ENCODE results near the gene ARRB1. TPM values are rescaled to one million over a fixed set of nuclear protein-coding genes. Genes with fewer than 3 reads are reported as not detected.
A peak's percentile ranks its signal among the peaks of the same experiment; 100 is the strongest.

ARRB1 gene
- total and polyA plus RNA-seq, 9 of the 15 experiments (the other 6 are each of a cell fraction or from before 2014, with no cell fraction given): 6.6 to 45.4 (median 28.5) TPM

GRCh38 chr11:75246006-75246670 is 105.3 kb downstream of the ARRB1 start:
- ATAC-seq: no peak
- in situ Hi-C loops (cut with MboI): loop anchor here (5.0 kb wide), 2 partner anchors 224 to 319 kb away; no protein-coding TSS in a partner anchor
- 11% methylated on average over 6 of the region's 7 CpGs for WGBS (ENCODE audit: insufficient coverage, low coverage, missing lambda C conversion rate)

GRCh38 chr11:75245356-75246005 is 106.0 kb downstream of the ARRB1 start:
- ATAC-seq (no peak; the same call in 2 of the 3 replicates), DNase-seq (ENCODE audit: extremely low read depth in 1 of 4, low spot score in 3 of 4) (peak in 2 of 4 experiments; percentile 38 to 48), FAIRE-seq (peak; percentile 15)
- Histone ChIP-seq H3K4me2 (ENCODE audit: insufficient read depth, low read length) (no peak overlapping the region), H3K4me3 (no peak overlapping the region), H3K27ac (ENCODE audit: extremely low read depth, low read depth, low read length) (no peak overlapping the region), H3K9me1 (ENCODE audit: control insufficient read depth, insufficient read depth, low read length) (peaks cover 4% of the 10 kb centered on the region), H3K4me1 (replicated peaks in 1 of 2; ENCODE audit: control insufficient read depth in 2 of 2, insufficient read depth in 2 of 2, low read length in 2 of 2) (peaks cover 3 to 20% of the 10 kb centered on the region in 2 experiments; a peak in 4 of 5 replicates), H3K9ac (ENCODE audit: insufficient read depth in 1 of 2, low read depth in 2 of 2, low read length in 2 of 2) (no peak overlapping the region), H3K27me3 (ENCODE audit: control insufficient read depth in 2 of 2, insufficient read depth in 2 of 2, low read length in 2 of 2) (peaks cover 21 to 32% of the 10 kb centered on the region in 2 experiments), H4K20me1 (replicated peaks; ENCODE audit: control insufficient read depth, insufficient read depth, low read length) (peaks cover 5% of the 10 kb centered on the region), H2AFZ (ENCODE audit: low read depth, low read length) (no peak overlapping the region), H3K36me3 (ENCODE audit: control insufficient read depth, insufficient read depth, low read length) (no peaks in the 10 kb centered on the region), H3K9me3 (replicated peaks; ENCODE audit: control insufficient read depth, insufficient read depth, low read depth, low read length) (no peaks in the 10 kb centered on the region), H3K79me2 (ENCODE audit: control insufficient read depth, insufficient read depth, low read length) (no peaks in the 10 kb centered on the region)
- in situ Hi-C loops (cut with MboI) (loop anchor here (5.0 kb wide), 2 partner anchors 223 to 318 kb away; no protein-coding TSS in a partner anchor), intact Hi-C loops (cut with micrococcal nuclease) (loop anchor here (5.0 to 10.0 kb wide), 2 partner anchors 38 to 541 kb away; no protein-coding TSS in a partner anchor)
- BruUV-seq (replicated peaks): no TSS peak
- ChIA-PET POLR2A (interaction anchor here (0.6 to 1.7 kb wide), 7 partner anchors 12 to 325 kb away, joined by 3 to 4 read pairs (median 3); partner anchors contain the start of gene SPCS2), CTCF (ENCODE audit: low intra/inter-chr PET ratio) (interaction anchor here (1.0 to 1.1 kb wide), 2 partner anchors 31 to 222 kb away, joined by 3 read pairs; no protein-coding TSS in a partner anchor)
- 7% methylated on average over 5 of the region's 5 CpGs for WGBS (ENCODE audit: insufficient coverage, low coverage, missing lambda C conversion rate)
- TF ChIP-seq HCFC1 (IDR thresholded peaks at IDR 0.05; ENCODE audit: low read depth, low read length) (no peak), SMAD3 (CRISPR knock-in tag; conservative IDR thresholded peaks at IDR 0.05) (no peak), ZNF3 (CRISPR knock-in tag; IDR thresholded peaks at IDR 0.05) (no peak), NRF1 (conservative IDR thresholded peaks at IDR 0.05 in 1 of 2, IDR thresholded peaks at IDR 0.05 in 1 of 2) (0 out of 4 replicates have a peak, but pooled peaks of 1 of the 2 experiments have one; percentile 12), ETV1 (tag; conservative IDR thresholded peaks at IDR 0.05; ENCODE audit: low read depth) (no peak)
- TF ChIP-seq, protein P1, sequence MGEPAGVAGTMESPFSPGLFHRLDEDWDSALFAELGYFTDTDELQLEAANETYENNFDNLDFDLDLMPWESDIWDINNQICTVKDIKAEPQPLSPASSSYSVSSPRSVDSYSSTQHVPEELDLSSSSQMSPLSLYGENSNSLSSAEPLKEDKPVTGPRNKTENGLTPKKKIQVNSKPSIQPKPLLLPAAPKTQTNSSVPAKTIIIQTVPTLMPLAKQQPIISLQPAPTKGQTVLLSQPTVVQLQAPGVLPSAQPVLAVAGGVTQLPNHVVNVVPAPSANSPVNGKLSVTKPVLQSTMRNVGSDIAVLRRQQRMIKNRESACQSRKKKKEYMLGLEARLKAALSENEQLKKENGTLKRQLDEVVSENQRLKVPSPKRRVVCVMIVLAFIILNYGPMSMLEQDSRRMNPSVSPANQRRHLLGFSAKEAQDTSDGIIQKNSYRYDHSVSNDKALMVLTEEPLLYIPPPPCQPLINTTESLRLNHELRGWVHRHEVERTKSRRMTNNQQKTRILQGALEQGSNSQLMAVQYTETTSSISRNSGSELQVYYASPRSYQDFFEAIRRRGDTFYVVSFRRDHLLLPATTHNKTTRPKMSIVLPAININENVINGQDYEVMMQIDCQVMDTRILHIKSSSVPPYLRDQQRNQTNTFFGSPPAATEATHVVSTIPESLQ (CRISPR knock-in tag; IDR thresholded peaks at IDR 0.05): no peak
- TF ChIP-seq, protein P2, sequence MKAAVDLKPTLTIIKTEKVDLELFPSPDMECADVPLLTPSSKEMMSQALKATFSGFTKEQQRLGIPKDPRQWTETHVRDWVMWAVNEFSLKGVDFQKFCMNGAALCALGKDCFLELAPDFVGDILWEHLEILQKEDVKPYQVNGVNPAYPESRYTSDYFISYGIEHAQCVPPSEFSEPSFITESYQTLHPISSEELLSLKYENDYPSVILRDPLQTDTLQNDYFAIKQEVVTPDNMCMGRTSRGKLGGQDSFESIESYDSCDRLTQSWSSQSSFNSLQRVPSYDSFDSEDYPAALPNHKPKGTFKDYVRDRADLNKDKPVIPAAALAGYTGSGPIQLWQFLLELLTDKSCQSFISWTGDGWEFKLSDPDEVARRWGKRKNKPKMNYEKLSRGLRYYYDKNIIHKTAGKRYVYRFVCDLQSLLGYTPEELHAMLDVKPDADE (conservative IDR thresholded peaks at IDR 0.05; ENCODE audit: control insufficient read depth, low read depth, low read length): no peak

More at GRCh38 chr11:75246006-75246670, 105.3 kb downstream of the ARRB1 start:
- Histone ChIP-seq H3K4me2 (ENCODE audit: insufficient read depth, low read length) (no peak overlapping the region), H3K9me3 (replicated peaks; ENCODE audit: control insufficient read depth, insufficient read depth, low read depth, low read length) (no peaks in the 10 kb centered on the region), H4K20me1 (replicated peaks; ENCODE audit: control insufficient read depth, insufficient read depth, low read length) (peaks cover 5% of the 10 kb centered on the region), H3K27me3 (ENCODE audit: control insufficient read depth in 2 of 2, insufficient read depth in 2 of 2, low read length in 2 of 2) (peaks cover 21 to 25% of the 10 kb centered on the region in 2 experiments), H3K79me2 (ENCODE audit: control insufficient read depth, insufficient read depth, low read length) (no peaks in the 10 kb centered on the region), H2AFZ (ENCODE audit: low read depth, low read length) (no peak overlapping the region), H3K4me3 (no peak overlapping the region), H3K9ac (ENCODE audit: insufficient read depth in 1 of 2, low read depth in 2 of 2, low read length in 2 of 2) (no peak overlapping the region), H3K36me3 (ENCODE audit: control insufficient read depth, insufficient read depth, low read length) (no peaks in the 10 kb centered on the region), H3K9me1 (ENCODE audit: control insufficient read depth, insufficient read depth, low read length) (peaks cover 4% of the 10 kb centered on the region), H3K4me1 (replicated peaks in 1 of 2; ENCODE audit: control insufficient read depth in 2 of 2, insufficient read depth in 2 of 2, low read length in 2 of 2) (peaks cover 3 to 14% of the 10 kb centered on the region in 2 experiments; a peak in 3 of 5 replicates), H3K27ac (ENCODE audit: extremely low read depth, low read depth, low read length) (no peak overlapping the region)
- intact Hi-C loops (cut with micrococcal nuclease): loop anchor here (5.0 to 10.0 kb wide), 2 partner anchors 39 to 541 kb away; no protein-coding TSS in a partner anchor
- POLR2A ChIA-PET: interaction anchor here (0.6 to 1.3 kb wide), 4 partner anchors 32 to 397 kb away, joined by 3 read pairs; no protein-coding TSS in a partner anchor
- CTCF ChIA-PET (ENCODE audit: low intra/inter-chr PET ratio): interaction anchor here (1.0 kb wide), 2 partner anchors 32 to 223 kb away, joined by 3 to 5 read pairs; no protein-coding TSS in a partner anchor
- DNase-seq (ENCODE audit: extremely low read depth in 1 of 4, low spot score in 3 of 4) (no peak), FAIRE-seq (no peak)
- no peak for TF ChIP-seq ZNF444 (CRISPR knock-in tag; IDR thresholded peaks at IDR 0.05)
- no peak for TF ChIP-seq DACH1 (IDR thresholded peaks at IDR 0.05; ENCODE audit: partially characterized antibody)
- TF ChIP-seq ZKSCAN1 (IDR thresholded peaks at IDR 0.05; ENCODE audit: low read depth, low read length): 0 out of 2 replicates have a peak, but pooled peaks have one; percentile 46
- BruUV-seq (replicated peaks): no TSS peak
